GM12878 (cell line): ENCODE measurements around the gene YTHDF1. TPM values are rescaled to one million over a fixed set of nuclear protein-coding genes. Genes with fewer than 3 reads are reported as not detected.

ENCODE experiments used
- ATAC-seq: fragments of 200-7000 bp; cut with Tn5 transposase; 3 replicates; pipeline ENCODE4 v1.9.1; 2020; ENCODE audit warnings: mild to moderate bottlenecking, moderate library complexity
- BruUV-seq: library from RNA; stranded (reverse); fragments of 400-500 nt; replicated peaks from 2 replicates; lab custom pipeline; 2021; lab: Mats Ljungman, UMichigan
- CTCF ChIA-PET: fragments of 300-600 bp; sonication (Branson Sonifier 250); formaldehyde crosslinking; extraction: SDS; loops from one replicate; lab custom pipeline; 2021; ENCODE audit warnings: inconsistent platforms; lab: Yijun Ruan, JAX
- POLR2A ChIA-PET: fragments of 350-600 bp; formaldehyde crosslinking; extraction: SDS; loops from one replicate; lab custom pipeline; 2021; ENCODE audit warnings: inconsistent platforms; lab: Charles Lee
- RAD21 ChIA-PET: fragments of 300-600 bp; sonication (Branson Sonifier 250); formaldehyde crosslinking; loops from one replicate; lab custom pipeline; 2023; ENCODE audit warnings: antibody characterized with exemption; ENCODE audit not compliant: unreplicated experiment; lab: Charles Lee
- SMC1A ChIA-PET: fragments of 300-600 bp; sonication (Branson Sonifier 250); formaldehyde crosslinking; loops from one replicate; lab custom pipeline; 2023; ENCODE audit not compliant: unreplicated experiment, uncharacterized antibody; lab: Charles Lee
- DNase-seq: peaks from one replicate; pipeline ENCODE4 v3.0.0-alpha.2; 2011; ENCODE audit warnings: low read depth, low spot score
- FAIRE-seq: peaks from 3 replicates; lab custom pipeline; 2011; peaks lifted over from hg19 to GRCh38; lab: Jason Lieb, UNC
- H2AFZ ChIP-seq: 2 replicates; pipeline ENCODE4 v1.6.0; 2011; ENCODE audit warnings: low read depth, low read length, control low read depth; ENCODE audit not compliant: control insufficient read depth
- H3K27ac ChIP-seq: 2 replicates; pipeline ENCODE4 v1.5.1; 2011; ENCODE audit warnings: control low read depth; ENCODE audit not compliant: control insufficient read depth, insufficient read depth
- H3K27me3 ChIP-seq, 2 experiments: replicated peaks in 1 of 2; 2 replicates each; pipeline versions ENCODE4 v1.6.0 to v1.6.1; 2011; ENCODE audit warnings: low read length in 1 of 2; ENCODE audit not compliant: control insufficient read depth in 2 of 2, insufficient read depth in 2 of 2
- H3K36me3 ChIP-seq, 2 experiments: 2 replicates each; pipeline ENCODE4 v1.5.1; 2011; ENCODE audit warnings: low read length in 1 of 2; ENCODE audit not compliant: control insufficient read depth in 2 of 2, insufficient read depth in 2 of 2
- H3K4me1 ChIP-seq: 2 replicates; pipeline ENCODE4 v1.6.1; 2011; ENCODE audit warnings: mild to moderate bottlenecking, low read length, moderate library complexity, mixed read lengths; ENCODE audit not compliant: control insufficient read depth, insufficient read depth
- H3K4me2 ChIP-seq: 2 replicates; pipeline ENCODE4 v1.6.0; 2011; ENCODE audit warnings: control low read depth; ENCODE audit not compliant: control insufficient read depth, insufficient read depth
- H3K4me3 ChIP-seq: fragments of 200-600 bp; sonication (generic); 2 replicates; pipeline ENCODE4 v1.5.1; 2016
- H3K79me2 ChIP-seq: 2 replicates; pipeline ENCODE4 v1.6.0; 2011; ENCODE audit warnings: low read length; ENCODE audit not compliant: control insufficient read depth, insufficient read depth
- H3K9ac ChIP-seq: 2 replicates; pipeline ENCODE4 v1.8.0; 2011; ENCODE audit warnings: low read length, control low read depth, mixed read lengths; ENCODE audit not compliant: control insufficient read depth, insufficient read depth
- H3K9me3 ChIP-seq: replicated peaks from 3 replicates; pipeline ENCODE4 v1.5.1; 2011; ENCODE audit warnings: mild to moderate bottlenecking, low read length; ENCODE audit not compliant: control insufficient read depth, insufficient read depth
- H4K20me1 ChIP-seq: 2 replicates; pipeline ENCODE4 v1.6.0; 2011; ENCODE audit not compliant: control insufficient read depth, insufficient read depth
- BCL3 ChIP-seq: IDR thresholded peaks from 2 replicates; pipeline ENCODE4 v1.6.1; 2011; ENCODE audit warnings: borderline replicate concordance, low read depth, mild to moderate bottlenecking, moderate library complexity, low read length; ENCODE audit not compliant: insufficient read depth, poor library complexity, severe bottlenecking
- BCLAF1 ChIP-seq: fragments of 450-650 bp; IDR thresholded peaks from 2 replicates; pipeline ENCODE4 v1.6.1; 2017; ENCODE audit warnings: antibody characterized with exemption, mild to moderate bottlenecking, moderate library complexity
- CBFB ChIP-seq: IDR thresholded peaks from 2 replicates; pipeline ENCODE4 v1.6.1; 2016; ENCODE audit warnings: antibody characterized with exemption, low read depth
- CBX5 ChIP-seq: sonication (generic); IDR thresholded peaks from 2 replicates; pipeline ENCODE4 v1.6.1; 2016; ENCODE audit warnings: low read depth, moderate library complexity, mild to moderate bottlenecking, inconsistent platforms
- FOXK2 ChIP-seq: fragments of 450-650 bp; IDR thresholded peaks from 2 replicates; pipeline ENCODE4 v1.6.1; 2017; ENCODE audit warnings: mild to moderate bottlenecking, moderate library complexity
- IRF3 ChIP-seq: fragments of 450-650 bp; IDR thresholded peaks from 2 replicates; pipeline ENCODE4 v1.6.1; 2014; ENCODE audit warnings: mild to moderate bottlenecking
- IRF4 ChIP-seq: IDR thresholded peaks from 2 replicates; pipeline ENCODE4 v1.6.1; 2011; ENCODE audit warnings: low read depth, low read length
- MYC ChIP-seq: IDR thresholded peaks from 2 replicates; pipeline ENCODE4 v1.6.1; 2011; ENCODE audit warnings: mild to moderate bottlenecking, low read length, moderate library complexity, inconsistent platforms; ENCODE audit not compliant: insufficient read depth, insufficient replicate concordance, insufficient read length, severe bottlenecking
- RB1 ChIP-seq: fragments of 450-650 bp; formaldehyde crosslinking; IDR thresholded peaks from 2 replicates; pipeline ENCODE4 v1.6.1; 2017; ENCODE audit warnings: mild to moderate bottlenecking, borderline replicate concordance
- RELA ChIP-seq: fragments of 450-650 bp; IDR thresholded peaks from 2 replicates; pipeline ENCODE4 v1.8.0; 2014; ENCODE audit warnings: borderline replicate concordance; ENCODE audit not compliant: partially characterized antibody
- SREBF1 ChIP-seq: IDR thresholded peaks from 2 replicates; pipeline ENCODE4 v1.6.1; 2012; ENCODE audit warnings: mild to moderate bottlenecking, low read length
- TCF12 ChIP-seq: IDR thresholded peaks from 2 replicates; pipeline ENCODE4 v1.6.1; 2011; ENCODE audit warnings: low read depth, mild to moderate bottlenecking, low read length
- USF1 ChIP-seq: IDR thresholded peaks from 2 replicates; pipeline ENCODE4 v1.6.1; 2011; ENCODE audit warnings: borderline replicate concordance, low read depth, mild to moderate bottlenecking, moderate library complexity, mixed read lengths, low read length; ENCODE audit not compliant: insufficient read depth; ENCODE audit errors: extremely low read length
- ZNF24 ChIP-seq: fragments of 450-650 bp; IDR thresholded peaks from 2 replicates; pipeline ENCODE4 v1.6.1; 2017; ENCODE audit warnings: antibody characterized with exemption, mild to moderate bottlenecking
- ZNF384 ChIP-seq: IDR thresholded peaks from 2 replicates; pipeline ENCODE4 v1.6.1; 2012; ENCODE audit warnings: low read depth, mild to moderate bottlenecking, low read length, improper control_type of control experiment, borderline replicate concordance
- WGBS: methylation state at CpG from one replicate; pipeline ENCODE4 v1.1.6; 2016; ENCODE audit warnings: low lambda C conversion rate; ENCODE audit not compliant: insufficient replicate concordance, insufficient coverage; ENCODE audit errors: missing lambda C conversion rate; 5-methylcytosine and 5-hydroxymethylcytosine counted together
- in situ Hi-C: fragments of 300-500 bp; cut with MboI; formaldehyde crosslinking; loops from 9 replicates; pipeline ENCODE4 v1.14.3; 2018; ENCODE audit warnings: mixed read lengths
- intact Hi-C: fragments of 100-400 bp; cut with micrococcal nuclease; formaldehyde crosslinking; loops from one replicate; pipeline ENCODE4 v1.14.2; 2022; ENCODE audit not compliant: unreplicated experiment
- polyA plus RNA-seq, 11 experiments: library from polyadenylated mRNA; depleted of rRNA in 4 of 11; unstranded in 6 of 11; stranded (reverse) in 5 of 11; fragments of >200 nt; fragmentation: Nextera tagmentation in 4 of 11; fragmentation: Illumina TruSeq in 1 of 11; extraction: Ambion mirVana in 4 of 11; extraction: Trizol in 1 of 11; gene quantifications; 1 replicate in 1 of 11; 2 replicates in 10 of 11; pipeline versions ENCODE4 v1.2.1 to v1.2.3, GENCODE V29; 2011 to 2016; ENCODE audit warnings: inconsistent platforms in 2 of 11, missing spikeins in 2 of 11, low read depth in 1 of 11
- total RNA-seq, 4 experiments: library from RNA; depleted of rRNA in 3 of 4; stranded (reverse); fragments of >200 nt in 3 of 4; fragmentation: Illumina TruSeq in 1 of 4; extraction: Trizol in 1 of 4; gene quantifications; 2 replicates each; pipeline versions ENCODE4 v1.2.1 to v1.2.3, GENCODE V29; 2013 to 2021

The YTHDF1 gene
- total and polyA plus RNA-seq, 10 of the 15 experiments (the other 5 are each of a cell fraction or from before 2014, with no cell fraction given) = 4.6 to 37.8 (median 20.5) TPM

GRCh38 chr20:63182425-63182824, 33.5 kb downstream of the YTHDF1 start:
- no peak overlapping the region for H3K4me3 ChIP-seq
- intact Hi-C loops (no loop called here), in situ Hi-C loops (no loop called here)
- RAD21 ChIA-PET = interaction anchor here (1.5 kb wide), 1 partner anchor 32 kb away, joined by 3 read pairs; no protein-coding TSS in a partner anchor
- H3K79me2 ChIP-seq = no peaks in the 10 kb centered on the region
- no peak for TF ChIP-seq TCF12
- TF ChIP-seq CBFB = no peak
- no peak for TF ChIP-seq BCLAF1
- TF ChIP-seq IRF3 = no peak
- TF ChIP-seq ZNF24 = no peak
- no peak for TF ChIP-seq ZNF384
- TF ChIP-seq CBX5 = no peak
- TF ChIP-seq SREBF1 = no peak
- TF ChIP-seq USF1 = no peak
- no peak for TF ChIP-seq BCL3
- no peak for TF ChIP-seq FOXK2
- TF ChIP-seq MYC = no peak
- TF ChIP-seq IRF4 = no peak
- TF ChIP-seq RB1 = no peak
- no peak for TF ChIP-seq RELA
- TF ChIP-seq, all 136 proteins: peak for 0
- Histone ChIP-seq H3K4me2 (no peak overlapping the region), H3K27me3 (peaks cover 3 to 4% of the 10 kb centered on the region in 2 experiments; a peak in 3 of 4 replicates), H3K4me1 (no peaks in the 10 kb centered on the region), H3K9ac (no peak overlapping the region), H2AFZ (no peak overlapping the region), H3K36me3 (no peaks in the 10 kb centered on the region), H4K20me1 (no peaks in the 10 kb centered on the region), H3K9me3 (no peaks in the 10 kb centered on the region), H3K27ac (no peak overlapping the region)
- ChIA-PET POLR2A (no interaction called here), CTCF (interaction anchor here (0.9 to 1.6 kb wide), 3 partner anchors 32 to 195 kb away, joined by 3 to 7 read pairs (median 3); no protein-coding TSS in a partner anchor), SMC1A (no interaction called here)
- DNase-seq = no peak
- no peak for FAIRE-seq
- 13% methylated on average over 3 of the region's 8 CpGs for WGBS
- no TSS peak for BruUV-seq
- ATAC-seq = no peak
